C4-2B (cell line): Measurements from ENCODE around the gene PCDHB8.
"Not testable (repeated sequence)": the region's sequence is repeated elsewhere in the genome, so short reads cannot be mapped to it uniquely, and the experiment has no call there.

ENCODE experiments used
- H3K27ac ChIP-seq: fragments of 450-650 bp; 2 replicates; pipeline ENCODE4 v1.5.1; 2017
- ZFX ChIP-seq: fragments of 450-650 bp; IDR thresholded peaks from 2 replicates; pipeline ENCODE4 v1.6.1; 2017
- TF ChIP-seq, protein P1 (sequence below): fragments of 450-650 bp; conservative IDR thresholded peaks from 2 replicates; pipeline ENCODE4 v1.5.1; 2017; ENCODE audit warnings: mild to moderate bottlenecking

Gene PCDHB8

GRCh38 chr5:141155540-141156374 is 21.8 kb upstream of the PCDHB8 start:
- no peak for TF ChIP-seq ZFX
- TF ChIP-seq, protein P1, sequence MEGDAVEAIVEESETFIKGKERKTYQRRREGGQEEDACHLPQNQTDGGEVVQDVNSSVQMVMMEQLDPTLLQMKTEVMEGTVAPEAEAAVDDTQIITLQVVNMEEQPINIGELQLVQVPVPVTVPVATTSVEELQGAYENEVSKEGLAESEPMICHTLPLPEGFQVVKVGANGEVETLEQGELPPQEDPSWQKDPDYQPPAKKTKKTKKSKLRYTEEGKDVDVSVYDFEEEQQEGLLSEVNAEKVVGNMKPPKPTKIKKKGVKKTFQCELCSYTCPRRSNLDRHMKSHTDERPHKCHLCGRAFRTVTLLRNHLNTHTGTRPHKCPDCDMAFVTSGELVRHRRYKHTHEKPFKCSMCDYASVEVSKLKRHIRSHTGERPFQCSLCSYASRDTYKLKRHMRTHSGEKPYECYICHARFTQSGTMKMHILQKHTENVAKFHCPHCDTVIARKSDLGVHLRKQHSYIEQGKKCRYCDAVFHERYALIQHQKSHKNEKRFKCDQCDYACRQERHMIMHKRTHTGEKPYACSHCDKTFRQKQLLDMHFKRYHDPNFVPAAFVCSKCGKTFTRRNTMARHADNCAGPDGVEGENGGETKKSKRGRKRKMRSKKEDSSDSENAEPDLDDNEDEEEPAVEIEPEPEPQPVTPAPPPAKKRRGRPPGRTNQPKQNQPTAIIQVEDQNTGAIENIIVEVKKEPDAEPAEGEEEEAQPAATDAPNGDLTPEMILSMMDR: peak; percentile 45
- no peak overlapping the region for H3K27ac ChIP-seq

GRCh38 chr5:141157356-141157755 is 20.2 kb upstream of the PCDHB8 start:
- H3K27ac ChIP-seq: not testable (repeated sequence)

DNA sequence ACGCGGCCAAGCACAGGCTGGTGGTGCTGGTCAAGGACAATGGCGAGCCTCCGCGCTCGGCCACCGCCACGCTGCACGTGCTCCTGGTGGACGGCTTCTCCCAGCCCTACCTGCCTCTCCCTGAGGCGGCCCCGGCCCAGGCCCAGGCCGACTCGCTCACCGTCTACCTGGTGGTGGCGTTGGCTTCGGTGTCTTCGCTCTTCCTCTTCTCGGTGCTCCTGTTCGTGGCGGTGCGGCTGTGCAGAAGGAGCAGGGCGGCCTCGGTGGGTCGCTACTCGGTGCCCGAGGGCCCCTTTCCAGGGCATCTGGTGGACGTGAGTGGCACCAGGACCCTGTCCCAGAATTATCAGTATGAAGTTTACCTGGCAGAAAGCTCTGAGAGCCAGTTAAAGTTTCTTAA is 19.7 kb upstream of the PCDHB8 start:
- not testable (repeated sequence) for H3K27ac ChIP-seq

DNA sequence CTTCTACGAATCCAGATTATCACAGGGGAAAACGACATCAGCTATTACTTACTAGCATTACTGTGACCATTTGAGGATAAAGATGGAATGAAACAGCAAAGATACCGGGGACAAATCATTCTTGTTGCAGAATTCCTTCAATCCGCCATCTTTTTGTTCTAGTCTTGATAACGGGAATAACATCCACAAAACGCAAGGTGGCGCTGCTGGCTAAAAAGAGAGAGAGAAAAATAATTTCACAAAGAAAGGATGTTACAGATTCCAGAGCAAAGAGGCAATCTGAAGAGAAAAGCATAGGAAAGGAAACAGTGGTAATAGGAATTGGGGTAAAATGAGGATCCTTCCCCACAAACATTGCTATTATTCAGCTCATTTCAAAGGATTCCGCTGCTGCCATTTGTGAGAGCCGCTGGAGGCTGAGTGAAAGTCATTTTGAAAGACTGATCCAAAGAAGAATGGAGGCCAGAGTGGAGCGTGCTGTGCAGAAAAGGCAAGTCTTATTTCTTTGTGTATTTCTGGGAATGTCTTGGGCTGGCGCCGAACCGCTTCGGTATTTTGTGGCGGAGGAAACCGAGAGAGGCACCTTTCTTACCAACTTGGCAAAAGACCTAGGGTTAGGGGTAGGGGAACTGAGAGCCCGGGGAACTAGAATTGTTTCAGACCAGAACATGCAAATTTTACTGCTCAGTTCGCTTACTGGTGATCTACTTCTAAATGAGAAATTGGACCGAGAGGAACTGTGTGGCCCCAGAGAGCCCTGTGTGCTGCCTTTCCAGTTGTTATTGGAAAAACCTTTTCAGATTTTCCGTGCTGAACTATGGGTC is 5.0 kb upstream of the PCDHB8 start, which contains the start of gene PCDHB7:
PCDHB7 (plus strand) TSS at position 264 of the 824 bp plus-strand sequence; CDS start at position 456, 192 bp downstream.
- H3K27ac ChIP-seq: no peak within 1 kb of the TSS
- TF ChIP-seq, protein P1: peak; percentile 81
- no peak for TF ChIP-seq ZFX

GRCh38 chr5:141174291-141175104 is 3.1 kb upstream of the PCDHB8 start:
- not testable (repeated sequence) for H3K27ac ChIP-seq

GRCh38 chr5:141175933-141176332 is 1.7 kb upstream of the PCDHB8 start:
- no peak overlapping the region for H3K27ac ChIP-seq
- TF ChIP-seq, protein P1: no peak
- no peak for TF ChIP-seq ZFX

DNA sequence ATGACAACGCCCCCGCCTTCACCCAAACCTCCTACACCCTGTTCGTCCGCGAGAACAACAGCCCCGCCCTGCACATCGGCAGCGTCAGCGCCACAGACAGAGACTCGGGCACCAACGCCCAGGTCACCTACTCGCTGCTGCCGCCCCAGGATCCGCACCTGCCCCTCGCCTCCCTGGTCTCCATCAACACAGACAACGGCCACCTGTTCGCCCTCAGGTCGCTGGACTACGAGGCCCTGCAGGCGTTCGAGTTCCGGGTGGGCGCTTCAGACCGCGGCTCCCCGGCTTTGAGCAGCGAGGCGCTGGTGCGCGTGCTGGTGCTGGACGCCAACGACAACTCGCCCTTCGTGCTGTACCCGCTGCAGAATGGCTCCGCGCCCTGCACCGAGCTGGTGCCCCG is 1.8 kb downstream of the PCDHB8 start:
- not testable (repeated sequence) for H3K27ac ChIP-seq

DNA sequence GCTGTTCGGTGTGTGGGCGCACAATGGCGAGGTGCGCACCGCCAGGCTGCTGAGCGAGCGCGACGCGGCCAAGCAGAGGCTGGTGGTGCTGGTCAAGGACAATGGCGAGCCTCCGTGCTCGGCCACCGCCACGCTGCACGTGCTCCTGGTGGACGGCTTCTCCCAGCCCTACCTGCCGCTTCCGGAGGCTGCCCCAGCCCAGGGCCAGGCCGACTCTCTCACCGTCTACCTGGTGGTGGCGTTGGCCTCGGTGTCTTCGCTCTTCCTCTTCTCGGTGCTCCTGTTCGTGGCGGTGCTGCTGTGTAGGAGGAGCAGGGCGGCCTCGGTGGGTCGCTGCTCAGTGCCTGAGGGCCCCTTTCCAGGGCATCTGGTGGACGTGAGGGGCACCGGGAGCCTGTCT is 2.3 kb downstream of the PCDHB8 start:
- not testable (repeated sequence) for H3K27ac ChIP-seq

- H3K27ac ChIP-seq: no peak overlapping the region
- TF ChIP-seq, protein P1: no peak
- TF ChIP-seq ZFX: no peak
Measured at GRCh38 chr5:141180313-141180712, 2.7 kb downstream of the PCDHB8 start.
